SK-N-MC (cell line): ENCODE results near the gene PVALEF.

Experiments
- EZH2 ChIP-seq: fragments of 200-600 bp; sonication (generic); IDR thresholded peaks from one replicate; pipeline ENCODE4 v1.6.1; 2017; ENCODE audit warnings: antibody characterized with exemption
- POLR2AphosphoS5 ChIP-seq: IDR thresholded peaks from 2 replicates; pipeline ENCODE4 v1.6.1; 2012; ENCODE audit warnings: mild to moderate bottlenecking, low read depth, low read length, borderline replicate concordance

DNA sequence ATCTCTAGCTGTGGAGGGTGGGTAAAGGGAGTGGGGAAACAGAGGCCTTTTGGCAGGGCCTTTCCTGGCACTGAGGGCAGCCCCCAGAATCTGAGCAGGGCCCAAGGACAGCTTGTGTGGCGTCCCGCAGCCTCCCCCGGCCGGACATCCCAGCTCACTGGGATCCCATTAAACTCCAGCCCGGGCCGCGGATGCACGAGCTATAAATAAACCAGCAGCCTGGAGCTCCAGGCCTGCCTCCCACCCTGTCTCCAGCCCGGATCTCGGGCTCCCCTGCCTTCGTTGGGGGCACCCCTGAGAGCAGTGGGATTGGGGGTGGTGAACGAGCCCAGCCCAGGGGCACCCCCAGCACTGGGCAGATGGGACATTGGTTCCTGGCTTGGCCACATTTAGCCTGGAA is 14.6 kb downstream of the PVALEF start:
- TF ChIP-seq POLR2AphosphoS5: no peak
- no peak for TF ChIP-seq EZH2
